ENCODE results near the gene PRKG1.

Gene PRKG1

DNA sequence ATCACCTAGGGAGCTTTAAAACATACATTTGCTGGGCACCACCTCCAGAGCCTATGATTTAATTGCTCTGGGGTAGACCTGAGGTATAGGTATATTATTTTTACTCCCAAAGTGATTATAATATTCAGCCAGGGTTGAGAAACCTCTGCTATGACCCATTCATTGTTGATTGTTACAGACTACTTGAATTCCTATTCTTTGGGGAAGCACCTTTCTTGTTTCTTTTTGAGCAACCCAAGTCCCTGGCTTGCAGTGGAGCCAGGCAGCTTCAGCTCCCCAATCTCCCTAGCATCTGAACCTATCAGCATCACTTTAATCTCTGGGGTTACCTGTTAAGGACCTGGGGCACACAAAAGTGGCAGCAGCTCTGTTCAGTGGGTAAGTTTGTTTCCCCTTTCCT is 8.6 kb downstream of the PRKG1 start:
- H3K9me3 Mint-ChIP-seq, result no peaks in the 10 kb centered on the region
- H3K27me3 Mint-ChIP-seq, result peaks cover 5% of the 10 kb centered on the region
- no peak overlapping the region for H3K27ac Mint-ChIP-seq
- ATAC-seq (ENCODE audit: low read depth), result no peak
- H3K36me3 Mint-ChIP-seq, result no peaks in the 10 kb centered on the region
- H3K4me3 Mint-ChIP-seq, result no peak overlapping the region
- no peak for DNase-seq (ENCODE audit: low spot score in 2 of 2)
- H3K4me1 Mint-ChIP-seq, result no peaks in the 10 kb centered on the region

DNA sequence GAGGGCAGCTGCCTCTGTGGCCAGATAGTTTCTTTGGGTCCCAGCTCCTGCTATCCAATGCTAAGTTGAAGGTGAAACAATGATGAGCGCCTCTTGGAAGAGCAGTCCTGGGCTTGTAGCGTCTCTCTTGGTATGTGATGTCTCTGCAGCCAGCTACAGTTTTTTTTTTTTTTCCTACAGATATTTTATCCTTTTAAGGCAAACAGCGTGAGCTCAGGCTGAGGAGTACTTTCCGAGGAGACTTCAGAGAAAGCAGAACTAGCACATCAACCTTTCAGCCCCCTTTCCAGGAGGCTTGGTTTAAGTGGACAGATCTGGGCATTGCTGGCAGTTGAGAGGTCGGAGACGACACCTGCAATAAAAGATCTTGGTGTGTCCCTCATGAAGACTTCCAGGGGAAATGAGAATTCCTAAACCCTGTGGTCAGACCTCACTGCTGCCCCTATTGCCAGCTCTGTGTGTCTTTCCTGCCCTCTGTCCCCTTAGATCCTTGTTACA is 9.1 kb downstream of the PRKG1 start:
- ATAC-seq (ENCODE audit: low read depth), result no peak
- Mint-ChIP-seq H3K36me3 (no peaks in the 10 kb centered on the region), H3K27ac (no peak overlapping the region), H3K4me1 (no peaks in the 10 kb centered on the region), H3K9me3 (no peaks in the 10 kb centered on the region), H3K4me3 (no peak overlapping the region), H3K27me3 (peaks cover 5% of the 10 kb centered on the region)
- DNase-seq (ENCODE audit: low spot score in 2 of 2), result no peak

DNA sequence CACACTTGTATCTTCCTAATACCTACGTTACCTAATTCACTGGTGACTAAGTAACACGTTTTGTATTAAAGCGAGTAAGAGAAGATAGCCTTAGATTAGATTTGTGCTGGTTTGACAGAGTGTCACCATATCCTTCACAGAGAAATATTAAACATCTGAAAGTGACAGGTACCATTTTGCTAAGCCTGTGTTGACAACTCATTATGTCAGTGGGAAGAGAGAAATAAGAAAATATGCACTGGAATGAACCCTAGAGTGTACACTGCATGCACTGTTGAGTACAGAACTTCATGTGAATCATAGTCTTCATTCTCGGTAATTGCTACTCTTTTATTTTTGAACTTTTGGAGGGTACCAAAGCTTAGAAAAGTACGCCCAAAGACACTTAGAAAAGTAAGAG is 10.9 kb downstream of the PRKG1 start:
- no peak for ATAC-seq (ENCODE audit: low read depth)
- Mint-ChIP-seq H3K4me1 (no peaks in the 10 kb centered on the region), H3K27ac (no peak overlapping the region), H3K27me3 (peaks cover 2% of the 10 kb centered on the region), H3K4me3 (no peak overlapping the region), H3K36me3 (no peaks in the 10 kb centered on the region), H3K9me3 (no peaks in the 10 kb centered on the region)
- no peak for DNase-seq (ENCODE audit: low spot score in 2 of 2)

DNA sequence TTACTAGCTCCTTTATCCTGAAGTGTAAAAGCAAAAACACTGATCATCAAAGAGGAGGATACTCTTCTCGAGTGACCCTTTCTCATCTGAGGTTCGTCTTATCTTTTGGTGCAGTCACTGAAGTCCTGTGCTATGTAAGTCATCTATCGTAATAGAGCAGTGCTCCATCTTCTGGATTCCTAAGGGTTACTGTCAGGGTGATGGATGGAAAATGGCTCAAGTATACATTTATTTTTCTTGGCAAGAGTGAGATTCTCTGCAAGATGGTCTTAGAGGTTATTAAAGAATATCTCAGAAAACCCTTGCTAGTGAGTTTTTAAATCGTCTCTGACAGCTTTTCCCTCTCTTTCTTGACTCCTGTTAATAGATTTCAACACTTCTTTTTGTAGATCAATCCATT is 12.4 kb downstream of the PRKG1 start:
- no peaks in the 10 kb centered on the region for H3K36me3 Mint-ChIP-seq
- no peak for ATAC-seq (ENCODE audit: low read depth)
- no peak overlapping the region for H3K4me3 Mint-ChIP-seq
- H3K27ac Mint-ChIP-seq, result no peak overlapping the region
- DNase-seq (ENCODE audit: low spot score in 2 of 2), result no peak
- H3K9me3 Mint-ChIP-seq, result no peaks in the 10 kb centered on the region
- no peaks in the 10 kb centered on the region for H3K27me3 Mint-ChIP-seq
- H3K4me1 Mint-ChIP-seq, result no peaks in the 10 kb centered on the region

DNA sequence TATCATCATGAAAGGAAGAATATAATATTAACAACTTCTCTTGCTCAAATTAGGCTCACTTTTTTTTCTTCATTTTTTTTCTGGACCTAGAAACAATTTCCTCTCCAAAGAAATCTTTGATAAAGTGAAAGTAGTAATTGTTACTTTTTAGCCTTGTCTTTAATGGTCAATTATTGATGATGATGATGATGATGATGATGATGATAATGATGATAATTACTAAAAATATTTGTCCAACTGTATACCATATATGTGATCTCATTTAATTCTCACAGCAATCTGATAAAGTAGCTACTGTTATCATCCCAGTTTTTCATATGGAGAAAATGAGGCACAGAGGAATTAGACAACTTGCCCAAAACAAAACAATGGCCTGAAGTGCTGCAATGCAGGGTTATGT is 12.8 kb downstream of the PRKG1 start:
- H3K4me1 Mint-ChIP-seq, result no peaks in the 10 kb centered on the region
- peaks cover 2% of the 10 kb centered on the region for H3K9me3 Mint-ChIP-seq
- no peak for DNase-seq (ENCODE audit: low spot score in 2 of 2)
- no peak overlapping the region for H3K4me3 Mint-ChIP-seq
- H3K27me3 Mint-ChIP-seq, result no peaks in the 10 kb centered on the region
- H3K36me3 Mint-ChIP-seq, result no peaks in the 10 kb centered on the region
- ATAC-seq (ENCODE audit: low read depth), result no peak
- no peak overlapping the region for H3K27ac Mint-ChIP-seq

DNA sequence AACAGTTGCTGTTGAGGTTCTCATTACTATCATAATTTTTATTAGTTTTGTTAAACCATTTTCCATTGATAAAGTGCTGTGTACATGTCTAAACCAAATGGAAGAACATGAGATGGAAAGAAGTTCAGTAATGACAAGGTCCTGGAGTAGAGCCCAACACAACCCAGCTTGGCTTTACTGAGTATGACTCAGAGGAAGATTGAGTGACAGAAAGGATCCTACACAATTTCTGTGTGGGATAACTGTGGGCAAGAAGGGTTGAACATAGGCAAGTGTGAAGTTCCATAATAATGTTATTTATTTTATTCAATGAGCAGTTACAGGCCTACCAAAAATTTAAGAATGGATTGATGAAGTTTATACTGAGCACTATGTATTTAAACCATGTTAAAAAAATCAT is 15.9 kb downstream of the PRKG1 start:
- Mint-ChIP-seq H3K36me3 (no peaks in the 10 kb centered on the region), H3K9me3 (peaks cover 2% of the 10 kb centered on the region), H3K27ac (no peak overlapping the region), H3K4me3 (no peak overlapping the region), H3K27me3 (no peaks in the 10 kb centered on the region), H3K4me1 (no peaks in the 10 kb centered on the region)
- ATAC-seq (ENCODE audit: low read depth) (no peak), DNase-seq (ENCODE audit: low spot score in 2 of 2) (no peak)

DNA sequence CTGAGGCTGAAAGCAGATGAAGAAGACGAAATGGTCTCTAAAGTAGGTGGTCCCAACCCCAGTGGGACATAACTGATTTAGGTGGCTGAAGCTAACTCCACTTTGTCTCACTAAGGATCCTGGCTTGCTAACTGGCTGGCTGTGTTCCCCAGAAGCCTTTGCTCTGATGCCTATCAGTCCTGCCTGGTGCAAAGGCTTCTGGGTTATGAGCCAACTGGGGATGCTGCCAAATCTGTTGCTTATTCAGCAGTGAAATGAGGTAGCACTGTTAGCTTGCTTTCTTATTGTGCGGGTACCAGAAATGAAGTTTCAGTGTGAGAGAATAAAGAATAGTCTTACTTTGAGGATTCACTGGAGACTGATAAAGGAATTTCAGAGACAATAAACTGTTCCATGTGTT is 18.1 kb downstream of the PRKG1 start:
- Mint-ChIP-seq H3K36me3 (no peaks in the 10 kb centered on the region), H3K4me1 (no peaks in the 10 kb centered on the region), H3K27me3 (no peaks in the 10 kb centered on the region), H3K4me3 (no peak overlapping the region), H3K9me3 (peaks cover 2% of the 10 kb centered on the region), H3K27ac (no peak overlapping the region)
- no peak for ATAC-seq (ENCODE audit: low read depth)
- DNase-seq (ENCODE audit: low spot score in 2 of 2), result no peak

DNA sequence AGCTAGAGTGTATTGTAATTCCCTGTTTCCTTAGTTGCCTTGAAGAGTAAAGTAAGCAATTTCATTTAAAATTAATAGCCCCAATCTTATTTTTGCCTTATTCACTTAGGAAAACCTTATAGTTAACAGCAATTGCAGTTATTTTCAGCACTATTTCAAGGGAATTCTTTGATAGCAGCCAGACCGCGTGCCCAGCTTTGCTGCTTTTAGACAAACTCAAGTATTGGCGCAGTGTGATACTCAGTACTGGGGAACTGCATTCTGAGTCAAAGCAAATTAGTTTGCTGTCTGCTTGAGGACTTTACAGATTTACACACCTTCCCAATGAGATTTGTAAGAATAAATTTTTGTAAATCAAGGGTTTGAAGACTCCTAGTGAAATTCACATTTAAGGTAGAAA is 21.2 kb downstream of the PRKG1 start:
- ATAC-seq (ENCODE audit: low read depth) (no peak), DNase-seq (ENCODE audit: low spot score in 2 of 2) (no peak)
- no peak overlapping the region for H3K27ac Mint-ChIP-seq

DNA sequence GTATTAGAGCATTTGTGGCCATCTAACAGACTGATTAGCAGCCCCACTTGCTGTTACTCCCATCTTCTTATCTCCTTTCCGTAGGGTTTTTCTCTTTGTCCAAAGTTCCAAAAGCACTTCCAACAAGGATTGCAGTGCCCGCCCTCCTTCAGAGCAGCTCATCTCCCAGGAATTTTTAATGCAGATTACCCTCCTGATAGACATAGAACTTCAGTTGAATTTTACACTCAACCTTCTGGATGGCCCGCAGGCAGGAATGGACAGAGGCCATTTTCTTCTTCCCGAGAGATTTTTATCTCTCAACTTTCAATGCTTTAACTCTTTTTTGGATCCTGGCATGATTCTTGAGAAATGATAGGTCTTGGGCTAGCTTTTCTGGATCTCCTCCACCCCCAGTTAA is 23.3 kb downstream of the PRKG1 start:
- no peaks in the 10 kb centered on the region for H3K9me3 Mint-ChIP-seq

More for the DNA sequence above, 21.2 kb downstream of the PRKG1 start:
- Mint-ChIP-seq H3K4me3 (no peak overlapping the region), H3K27me3 (no peaks in the 10 kb centered on the region), H3K36me3 (no peaks in the 10 kb centered on the region), H3K4me1 (no peaks in the 10 kb centered on the region), H3K9me3 (peaks cover 2% of the 10 kb centered on the region)

DNA sequence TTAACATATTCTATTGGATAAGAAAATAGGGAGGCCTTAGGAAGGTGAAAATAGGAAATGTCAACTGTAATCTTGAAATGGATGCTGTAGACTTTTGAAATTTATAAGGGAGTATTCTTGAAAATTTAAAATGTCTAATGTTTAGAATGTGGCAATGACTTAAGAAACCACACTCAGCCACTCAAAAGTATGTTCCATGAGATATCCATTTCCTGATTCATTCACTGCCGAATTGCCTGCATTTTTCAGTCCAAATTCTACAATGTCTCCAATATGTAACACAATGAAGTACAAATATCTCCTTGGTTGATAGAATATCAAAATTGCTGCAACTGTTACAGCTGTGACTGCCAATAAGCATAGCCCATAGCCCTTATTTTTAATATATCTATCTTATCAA is 25.9 kb downstream of the PRKG1 start:
- Mint-ChIP-seq H3K27me3 (peaks cover 2% of the 10 kb centered on the region), H3K36me3 (no peaks in the 10 kb centered on the region), H3K9me3 (no peaks in the 10 kb centered on the region), H3K4me1 (no peaks in the 10 kb centered on the region), H3K4me3 (no peak overlapping the region), H3K27ac (no peak overlapping the region)
- no peak for ATAC-seq (ENCODE audit: low read depth)
- DNase-seq (ENCODE audit: low spot score in 2 of 2), result no peak

More for the DNA sequence above, 23.3 kb downstream of the PRKG1 start:
- H3K4me1 Mint-ChIP-seq, result no peaks in the 10 kb centered on the region
- H3K27me3 Mint-ChIP-seq, result no peaks in the 10 kb centered on the region
- DNase-seq (ENCODE audit: low spot score in 2 of 2) (no peak), ATAC-seq (ENCODE audit: low read depth) (no peak)
- H3K36me3 Mint-ChIP-seq, result no peaks in the 10 kb centered on the region
- H3K27ac Mint-ChIP-seq, result no peak overlapping the region
- H3K4me3 Mint-ChIP-seq, result no peak overlapping the region

DNA sequence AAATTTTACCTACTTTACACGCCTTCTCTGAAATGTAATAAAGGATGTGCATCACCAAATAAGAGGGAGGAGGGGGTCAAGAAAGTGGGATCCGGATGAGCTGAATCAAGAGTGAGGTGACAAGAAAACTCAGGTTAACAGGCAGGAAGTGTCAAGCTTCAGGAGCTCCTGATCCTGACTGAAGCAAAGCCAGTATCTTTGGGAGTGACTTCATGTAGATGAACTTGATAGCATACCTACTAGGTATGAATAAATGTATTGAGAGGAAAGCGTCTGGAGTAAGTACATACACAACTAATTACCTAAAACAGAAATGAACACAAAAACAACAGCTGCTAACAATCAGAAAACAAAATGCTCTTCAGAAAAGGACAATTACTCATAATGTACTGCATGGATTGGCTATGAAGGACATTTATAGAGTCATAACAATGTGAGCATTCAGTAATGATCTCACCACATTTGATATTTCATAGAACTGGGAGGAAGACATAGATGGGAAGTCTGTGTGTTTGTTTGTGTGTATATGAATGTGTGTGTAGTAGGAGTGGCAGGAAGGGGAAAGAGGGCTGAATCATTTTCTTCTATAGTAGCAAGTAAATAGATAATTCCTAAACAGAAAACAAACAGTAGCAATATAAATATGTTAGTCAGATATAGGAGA is 29.4 kb downstream of the PRKG1 start:
- DNase-seq (ENCODE audit: low spot score in 2 of 2), result no peak
- H3K36me3 Mint-ChIP-seq, result no peaks in the 10 kb centered on the region
- H3K4me3 Mint-ChIP-seq, result no peak overlapping the region
- H3K27ac Mint-ChIP-seq, result no peak overlapping the region
- no peaks in the 10 kb centered on the region for H3K9me3 Mint-ChIP-seq
- no peaks in the 10 kb centered on the region for H3K4me1 Mint-ChIP-seq
- no peak for ATAC-seq (ENCODE audit: low read depth)
- peaks cover 2% of the 10 kb centered on the region for H3K27me3 Mint-ChIP-seq

DNA sequence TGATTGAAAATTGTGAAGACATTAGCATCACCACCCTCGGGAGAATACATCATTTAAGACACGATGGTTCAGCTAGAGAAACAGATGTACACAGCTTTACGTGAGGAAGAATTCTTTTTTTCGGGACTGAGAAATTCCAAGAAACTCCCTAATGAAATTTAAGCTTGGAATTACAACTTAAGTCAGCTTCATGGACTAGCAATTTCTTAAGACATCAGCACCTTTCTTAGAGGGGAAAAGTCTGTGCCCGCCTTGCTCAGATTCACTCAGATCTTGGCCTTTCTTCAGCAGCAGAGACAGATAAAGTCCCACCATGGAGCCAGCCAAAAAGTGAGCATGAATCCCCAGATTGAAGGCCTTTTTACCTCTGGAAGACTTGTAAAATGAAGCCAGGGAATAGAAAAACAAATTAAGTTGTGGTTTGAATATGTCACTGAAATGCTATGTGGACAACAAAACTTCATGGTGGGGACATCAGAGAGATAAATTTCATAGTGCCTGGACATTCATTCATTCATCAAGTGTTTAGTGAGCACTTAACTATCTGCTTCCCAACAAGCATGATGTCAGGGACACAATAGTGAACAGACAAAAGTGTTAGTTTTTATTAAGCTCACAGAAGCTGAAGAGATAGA is 32.1 kb downstream of the PRKG1 start:
- Mint-ChIP-seq H3K4me1 (no peaks in the 10 kb centered on the region), H3K27ac (no peak overlapping the region), H3K27me3 (peaks cover 2% of the 10 kb centered on the region), H3K4me3 (no peak overlapping the region), H3K36me3 (no peaks in the 10 kb centered on the region), H3K9me3 (no peaks in the 10 kb centered on the region)
- no peak for ATAC-seq (ENCODE audit: low read depth)
- DNase-seq (ENCODE audit: low spot score in 2 of 2), result no peak

DNA sequence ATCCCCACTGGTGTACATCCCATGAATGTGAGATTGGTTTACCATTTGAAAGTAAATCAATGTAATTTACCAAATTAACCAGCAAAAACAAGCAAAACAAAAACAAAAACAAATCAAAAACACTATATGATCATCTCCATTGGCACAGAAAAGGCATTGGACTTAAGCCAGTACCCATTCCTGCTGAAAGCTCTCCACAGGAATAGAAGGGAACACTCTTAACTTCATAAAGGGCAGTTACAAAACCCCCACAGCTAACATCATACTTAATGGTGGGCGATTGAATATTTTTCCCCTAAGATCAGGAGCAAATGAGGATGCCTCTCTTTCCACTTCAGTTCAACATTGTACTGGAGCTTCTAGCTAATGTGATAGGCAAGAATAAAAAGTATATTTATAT is 34.1 kb downstream of the PRKG1 start:
- ATAC-seq (ENCODE audit: low read depth) (no peak), DNase-seq (ENCODE audit: low spot score in 2 of 2) (no peak)
- Mint-ChIP-seq H3K27ac (no peak overlapping the region), H3K9me3 (no peaks in the 10 kb centered on the region), H3K27me3 (peaks cover 2% of the 10 kb centered on the region), H3K4me1 (no peaks in the 10 kb centered on the region), H3K4me3 (no peak overlapping the region), H3K36me3 (no peaks in the 10 kb centered on the region)

DNA sequence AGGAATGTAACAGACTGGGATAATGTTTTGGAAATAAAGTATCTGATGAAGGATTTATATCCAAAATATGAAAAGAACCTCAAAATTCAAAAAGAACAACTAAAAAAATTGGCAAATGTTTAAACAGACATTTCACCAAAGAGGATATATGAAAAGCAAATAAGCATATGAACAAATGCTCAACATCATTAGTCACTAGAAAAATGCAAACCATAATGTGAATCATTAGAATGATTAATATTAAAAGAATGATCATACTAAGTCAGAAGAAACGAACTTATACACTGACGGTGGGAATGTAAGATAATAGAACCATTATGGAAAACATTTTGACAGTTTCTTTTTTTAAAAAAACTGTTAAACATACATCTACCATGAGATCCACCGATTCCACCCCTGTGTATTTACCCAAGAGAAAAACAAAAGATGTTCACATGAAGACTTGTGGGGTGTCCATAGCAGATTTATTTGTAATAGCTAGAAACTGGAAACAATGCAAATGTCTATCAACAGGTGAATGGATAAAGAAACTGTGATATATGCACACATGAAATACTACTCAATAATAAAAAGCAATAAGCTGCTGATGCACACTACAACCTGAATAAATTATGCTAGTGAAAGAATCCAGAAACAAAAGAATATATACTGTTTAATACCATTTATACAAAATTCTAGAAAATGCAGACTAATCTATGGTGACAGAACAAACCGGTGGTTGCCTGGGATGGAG is 35.7 kb downstream of the PRKG1 start:
- no peak for DNase-seq (ENCODE audit: low spot score in 2 of 2)

More for the DNA sequence above, 35.7 kb downstream of the PRKG1 start:
- ATAC-seq (ENCODE audit: low read depth), result no peak
- Mint-ChIP-seq H3K36me3 (no peaks in the 10 kb centered on the region), H3K4me1 (no peaks in the 10 kb centered on the region), H3K9me3 (no peaks in the 10 kb centered on the region), H3K27ac (no peak overlapping the region), H3K27me3 (no peaks in the 10 kb centered on the region), H3K4me3 (no peak overlapping the region)
